AG20443 (cell line): ENCODE data around the gene CEP170B.
A peak's percentile ranks its signal among the peaks of the same experiment; 100 is the strongest.
"Not testable (repeated sequence)": the region's sequence is repeated elsewhere in the genome, so short reads cannot be mapped to it uniquely, and the experiment has no call there.

Experiments used
- DNase-seq: peaks from one replicate; pipeline ENCODE4 v3.0.0; 2012; ENCODE audit warnings: low spot score, mixed read lengths

CEP170B gene

GRCh38 chr14:104865081-104865630, at the start of gene CEP170B:
CEP170B (plus strand) TSS chr14:104865268; CDS start chr14:104868451, 3,183 bp downstream.
- peak; percentile 96 for DNase-seq

GRCh38 chr14:104816616-104816884, 48.5 kb upstream of the CEP170B start:
- DNase-seq = no peak

GRCh38 chr14:104817930-104818713, 46.9 kb upstream of the CEP170B start:
- DNase-seq = no peak

- DNase-seq = no peak
Observed at GRCh38 chr14:104818714-104819161, 46.3 kb upstream of the CEP170B start.

- DNase-seq = no peak
Observed at GRCh38 chr14:104819361-104819781, 45.7 kb upstream of the CEP170B start.

- DNase-seq = peak; percentile 73
Observed at GRCh38 chr14:104820669-104821228, 44.3 kb upstream of the CEP170B start.

GRCh38 chr14:104821229-104821945, 43.7 kb upstream of the CEP170B start:
- no peak for DNase-seq

- DNase-seq = no peak
Observed at GRCh38 chr14:104821971-104822608, 43.0 kb upstream of the CEP170B start.

GRCh38 chr14:104822821-104823615, 42.0 kb upstream of the CEP170B start:
- no peak for DNase-seq

GRCh38 chr14:104824353-104824997, 40.6 kb upstream of the CEP170B start:
- no peak for DNase-seq

GRCh38 chr14:104826189-104826860, 38.7 kb upstream of the CEP170B start:
- peak; percentile 94 for DNase-seq

GRCh38 chr14:104826861-104827176, 38.2 kb upstream of the CEP170B start:
- DNase-seq = no peak

- DNase-seq = peak; percentile 72
Observed at GRCh38 chr14:104827177-104828055, 37.7 kb upstream of the CEP170B start.

- DNase-seq = no peak
Observed at GRCh38 chr14:104830781-104831180, 34.3 kb upstream of the CEP170B start.

GRCh38 chr14:104836171-104836935, 28.7 kb upstream of the CEP170B start:
- DNase-seq = not testable (repeated sequence)

- no peak for DNase-seq
Observed at GRCh38 chr14:104841730-104842129, 23.3 kb upstream of the CEP170B start.

GRCh38 chr14:104843006-104843405, 22.1 kb upstream of the CEP170B start:
- no peak for DNase-seq

GRCh38 chr14:104843442-104844305, 21.4 kb upstream of the CEP170B start:
- DNase-seq = peak; percentile 45
